ENCODE data around the gene ACBD6.
A peak's percentile ranks its signal among the peaks of the same experiment; 100 is the strongest.

ACBD6 gene

DNA sequence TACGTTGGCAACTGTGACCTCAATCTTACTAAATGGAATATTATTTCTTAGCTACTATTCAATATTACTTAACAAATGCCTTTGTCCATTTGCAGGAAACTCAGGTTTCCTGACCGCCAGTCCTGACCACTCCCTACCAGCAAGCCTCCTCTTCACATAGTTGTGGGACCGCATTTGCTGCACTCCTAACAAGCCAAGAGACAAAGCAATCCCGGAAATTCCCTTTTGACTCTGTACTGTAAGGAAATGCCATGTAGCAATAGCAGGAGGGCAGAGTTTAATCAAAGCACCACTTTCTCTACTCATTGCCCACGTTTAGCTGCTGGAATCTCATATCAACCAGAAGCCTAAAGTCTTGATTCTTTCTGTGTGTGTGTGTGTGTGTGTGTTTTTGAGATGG, 28.1 kb upstream of the ACBD6 start (continued):
- TF ChIP-seq ZNF510 (tag by site-specific recombination; IDR thresholded peaks at IDR 0.05; ENCODE audit: insufficient replicate concordance), result no peak
- TF ChIP-seq FEZF1 (tag by site-specific recombination; IDR thresholded peaks at IDR 0.05), result no peak
- no peak for TF ChIP-seq MZF1 (tag by site-specific recombination; IDR thresholded peaks at IDR 0.05; ENCODE audit: borderline replicate concordance)
- no peak for TF ChIP-seq BCL11B (tag by site-specific recombination; IDR thresholded peaks at IDR 0.05; ENCODE audit: low read depth)
- TF ChIP-seq MYNN (tag by site-specific recombination; IDR thresholded peaks at IDR 0.05; ENCODE audit: borderline replicate concordance), result no peak

DNA sequence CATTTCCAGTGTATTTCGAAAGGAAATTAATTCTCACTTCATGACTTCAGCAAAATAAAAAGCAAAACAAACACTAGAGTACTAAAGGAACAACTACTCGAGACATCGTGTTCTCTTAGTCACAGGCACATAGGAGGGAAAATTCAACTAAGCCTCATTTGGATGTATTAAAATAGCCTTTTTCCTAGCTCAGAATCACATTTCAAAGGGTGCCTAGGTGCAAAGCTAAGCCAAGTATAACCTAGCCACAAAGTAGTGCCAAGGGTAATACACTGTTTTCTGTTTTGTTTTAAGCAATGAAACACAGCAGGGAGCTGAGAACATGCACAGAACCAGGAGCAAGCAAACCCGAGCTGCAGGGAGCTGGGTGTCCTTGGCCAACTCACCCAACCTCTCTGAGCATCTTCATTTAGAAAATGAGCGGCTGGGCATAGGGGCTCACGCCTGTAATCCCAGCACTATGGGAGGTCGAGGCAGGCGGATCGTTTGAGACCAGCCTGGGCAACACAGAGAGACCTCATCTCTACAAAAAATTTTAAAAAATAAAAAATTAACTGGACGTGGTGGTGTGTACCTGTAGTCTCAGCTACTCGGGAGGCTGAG, 26.6 kb upstream of the ACBD6 start:
- CTCF ChIA-PET, result interaction anchor here (0.6 to 13.3 kb wide), 4 partner anchors 126 to 894 kb away, joined by 3 to 134 read pairs (median 4); no protein-coding TSS in a partner anchor
- TF ChIP-seq ZNF366 (tag by site-specific recombination; conservative IDR thresholded peaks at IDR 0.05) (no peak), ZNF600 (tag by site-specific recombination; IDR thresholded peaks at IDR 0.05) (no peak), ZFP69B (tag by site-specific recombination; IDR thresholded peaks at IDR 0.05) (no peak), MEIS1 (CRISPR knock-in tag; IDR thresholded peaks at IDR 0.05; ENCODE audit: borderline replicate concordance) (no peak)
- POLR2A ChIA-PET, result interaction anchor here (0.6 kb wide), 1 partner anchor 560 kb away, joined by 3 read pairs; no protein-coding TSS in a partner anchor

DNA sequence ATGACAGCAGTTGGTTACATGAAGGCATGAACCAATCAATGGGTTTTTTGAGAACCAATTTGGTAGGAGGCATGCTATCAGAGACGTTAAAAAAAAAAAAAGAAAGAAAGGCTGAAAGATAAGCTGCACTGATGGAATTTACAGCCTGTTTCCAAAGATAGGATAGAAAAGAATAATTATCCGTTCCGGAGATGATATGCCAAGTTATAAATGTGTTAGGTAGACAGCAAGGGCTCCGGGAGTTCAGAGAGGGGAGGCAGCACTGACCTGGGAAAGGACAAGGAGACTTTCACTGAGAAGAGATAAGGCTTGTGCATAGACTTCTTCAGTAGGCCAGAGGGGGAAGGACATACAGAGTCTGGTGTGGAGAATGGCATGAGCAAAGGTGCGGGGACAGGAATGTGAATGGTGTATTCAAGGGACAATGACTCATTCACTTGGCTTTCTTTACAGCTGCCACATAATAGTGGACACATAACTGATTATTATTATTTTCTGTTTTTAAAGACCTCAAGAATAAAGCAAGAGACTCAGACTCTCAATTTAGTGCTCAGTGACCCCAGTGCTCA, 24.8 kb upstream of the ACBD6 start:
- POLR2A ChIA-PET, result no interaction called here
- Histone ChIP-seq H3K27ac (ENCODE audit: extremely low read depth, low read depth, low read length) (no peak overlapping the region), H3K9me3 (ENCODE audit: control insufficient read depth, insufficient read depth, low read depth, low read length) (no peaks in the 10 kb centered on the region), H3K4me3 (ENCODE audit: low read depth, low read length) (no peak overlapping the region), H3K4me1 (ENCODE audit: control insufficient read depth, insufficient read depth, low read length) (no peaks in the 10 kb centered on the region), H3K36me3 (ENCODE audit: control insufficient read depth in 2 of 2, insufficient read depth in 1 of 2, low read length in 2 of 2) (no peaks in the 10 kb centered on the region)
- CTCF ChIA-PET, result interaction anchor here (0.5 to 13.3 kb wide), 7 partner anchors 12 to 746 kb away, joined by 3 to 134 read pairs (median 3); no protein-coding TSS in a partner anchor
- TF ChIP-seq, protein P1, sequence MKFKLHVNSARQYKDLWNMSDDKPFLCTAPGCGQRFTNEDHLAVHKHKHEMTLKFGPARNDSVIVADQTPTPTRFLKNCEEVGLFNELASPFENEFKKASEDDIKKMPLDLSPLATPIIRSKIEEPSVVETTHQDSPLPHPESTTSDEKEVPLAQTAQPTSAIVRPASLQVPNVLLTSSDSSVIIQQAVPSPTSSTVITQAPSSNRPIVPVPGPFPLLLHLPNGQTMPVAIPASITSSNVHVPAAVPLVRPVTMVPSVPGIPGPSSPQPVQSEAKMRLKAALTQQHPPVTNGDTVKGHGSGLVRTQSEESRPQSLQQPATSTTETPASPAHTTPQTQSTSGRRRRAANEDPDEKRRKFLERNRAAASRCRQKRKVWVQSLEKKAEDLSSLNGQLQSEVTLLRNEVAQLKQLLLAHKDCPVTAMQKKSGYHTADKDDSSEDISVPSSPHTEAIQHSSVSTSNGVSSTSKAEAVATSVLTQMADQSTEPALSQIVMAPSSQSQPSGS (tag by site-specific recombination; IDR thresholded peaks at IDR 0.05; ENCODE audit: low read depth), result no peak
- TF ChIP-seq PRDM1 (tag by site-specific recombination; IDR thresholded peaks at IDR 0.05) (0 out of 2 replicates have a peak, but pooled peaks have one; percentile 12), ZNF155 (tag by site-specific recombination; IDR thresholded peaks at IDR 0.05) (no peak), ZNF623 (tag by site-specific recombination; IDR thresholded peaks at IDR 0.05) (peak; percentile 40; the same call in 1 of the 2 replicates), ZBTB20 (tag by site-specific recombination; IDR thresholded peaks at IDR 0.05) (peak; percentile 60; the same call in 1 of the 2 replicates)
- TF ChIP-seq, protein P2, sequence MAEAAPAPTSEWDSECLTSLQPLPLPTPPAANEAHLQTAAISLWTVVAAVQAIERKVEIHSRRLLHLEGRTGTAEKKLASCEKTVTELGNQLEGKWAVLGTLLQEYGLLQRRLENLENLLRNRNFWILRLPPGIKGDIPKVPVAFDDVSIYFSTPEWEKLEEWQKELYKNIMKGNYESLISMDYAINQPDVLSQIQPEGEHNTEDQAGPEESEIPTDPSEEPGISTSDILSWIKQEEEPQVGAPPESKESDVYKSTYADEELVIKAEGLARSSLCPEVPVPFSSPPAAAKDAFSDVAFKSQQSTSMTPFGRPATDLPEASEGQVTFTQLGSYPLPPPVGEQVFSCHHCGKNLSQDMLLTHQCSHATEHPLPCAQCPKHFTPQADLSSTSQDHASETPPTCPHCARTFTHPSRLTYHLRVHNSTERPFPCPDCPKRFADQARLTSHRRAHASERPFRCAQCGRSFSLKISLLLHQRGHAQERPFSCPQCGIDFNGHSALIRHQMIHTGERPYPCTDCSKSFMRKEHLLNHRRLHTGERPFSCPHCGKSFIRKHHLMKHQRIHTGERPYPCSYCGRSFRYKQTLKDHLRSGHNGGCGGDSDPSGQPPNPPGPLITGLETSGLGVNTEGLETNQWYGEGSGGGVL (tag by site-specific recombination; IDR thresholded peaks at IDR 0.05), result no peak

More for the DNA sequence above, 26.6 kb upstream of the ACBD6 start:
- no peaks in the 10 kb centered on the region for H3K9me3 ChIP-seq (ENCODE audit: control insufficient read depth, insufficient read depth, low read depth, low read length)
- H3K36me3 ChIP-seq (ENCODE audit: control insufficient read depth in 2 of 2, insufficient read depth in 1 of 2, low read length in 2 of 2), result no peaks in the 10 kb centered on the region
- H3K27ac ChIP-seq (ENCODE audit: extremely low read depth, low read depth, low read length), result no peak overlapping the region
- H3K4me3 ChIP-seq (ENCODE audit: low read depth, low read length), result no peak overlapping the region
- no peaks in the 10 kb centered on the region for H3K4me1 ChIP-seq (ENCODE audit: control insufficient read depth, insufficient read depth, low read length)

DNA sequence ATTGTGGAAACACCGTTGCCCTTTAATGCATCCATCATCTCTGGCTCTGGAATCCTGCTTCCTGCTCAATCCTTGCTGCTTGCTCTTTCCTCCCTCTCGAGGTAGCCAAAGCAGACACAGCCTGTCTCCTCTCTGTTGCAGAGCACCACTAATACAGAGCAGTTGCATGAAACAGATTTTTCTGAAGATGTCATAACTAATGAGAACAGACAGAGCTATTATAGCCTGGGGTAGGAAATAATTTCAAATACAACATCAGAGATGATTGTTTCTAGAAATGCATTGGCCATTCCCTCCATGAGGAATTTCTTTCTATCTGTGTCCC, 23.3 kb upstream of the ACBD6 start:
- H3K36me3 ChIP-seq (ENCODE audit: control insufficient read depth in 2 of 2, insufficient read depth in 1 of 2, low read length in 2 of 2), result no peaks in the 10 kb centered on the region
- TF ChIP-seq, protein P3, sequence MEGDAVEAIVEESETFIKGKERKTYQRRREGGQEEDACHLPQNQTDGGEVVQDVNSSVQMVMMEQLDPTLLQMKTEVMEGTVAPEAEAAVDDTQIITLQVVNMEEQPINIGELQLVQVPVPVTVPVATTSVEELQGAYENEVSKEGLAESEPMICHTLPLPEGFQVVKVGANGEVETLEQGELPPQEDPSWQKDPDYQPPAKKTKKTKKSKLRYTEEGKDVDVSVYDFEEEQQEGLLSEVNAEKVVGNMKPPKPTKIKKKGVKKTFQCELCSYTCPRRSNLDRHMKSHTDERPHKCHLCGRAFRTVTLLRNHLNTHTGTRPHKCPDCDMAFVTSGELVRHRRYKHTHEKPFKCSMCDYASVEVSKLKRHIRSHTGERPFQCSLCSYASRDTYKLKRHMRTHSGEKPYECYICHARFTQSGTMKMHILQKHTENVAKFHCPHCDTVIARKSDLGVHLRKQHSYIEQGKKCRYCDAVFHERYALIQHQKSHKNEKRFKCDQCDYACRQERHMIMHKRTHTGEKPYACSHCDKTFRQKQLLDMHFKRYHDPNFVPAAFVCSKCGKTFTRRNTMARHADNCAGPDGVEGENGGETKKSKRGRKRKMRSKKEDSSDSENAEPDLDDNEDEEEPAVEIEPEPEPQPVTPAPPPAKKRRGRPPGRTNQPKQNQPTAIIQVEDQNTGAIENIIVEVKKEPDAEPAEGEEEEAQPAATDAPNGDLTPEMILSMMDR (tag by site-specific recombination; IDR thresholded peaks at IDR 0.05), result no peak
- TF ChIP-seq ZBTB17 (tag by site-specific recombination; IDR thresholded peaks at IDR 0.05) (peak; percentile 72), PRDM1 (tag by site-specific recombination; IDR thresholded peaks at IDR 0.05) (no peak)
- TF ChIP-seq, protein P4, sequence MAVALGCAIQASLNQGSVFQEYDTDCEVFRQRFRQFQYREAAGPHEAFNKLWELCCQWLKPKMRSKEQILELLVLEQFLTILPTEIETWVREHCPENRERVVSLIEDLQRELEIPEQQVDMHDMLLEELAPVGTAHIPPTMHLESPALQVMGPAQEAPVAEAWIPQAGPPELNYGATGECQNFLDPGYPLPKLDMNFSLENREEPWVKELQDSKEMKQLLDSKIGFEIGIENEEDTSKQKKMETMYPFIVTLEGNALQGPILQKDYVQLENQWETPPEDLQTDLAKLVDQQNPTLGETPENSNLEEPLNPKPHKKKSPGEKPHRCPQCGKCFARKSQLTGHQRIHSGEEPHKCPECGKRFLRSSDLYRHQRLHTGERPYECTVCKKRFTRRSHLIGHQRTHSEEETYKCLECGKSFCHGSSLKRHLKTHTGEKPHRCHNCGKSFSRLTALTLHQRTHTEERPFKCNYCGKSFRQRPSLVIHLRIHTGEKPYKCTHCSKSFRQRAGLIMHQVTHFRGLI (tag by site-specific recombination; IDR thresholded peaks at IDR 0.05), result no peak
- ChIA-PET POLR2A (no interaction called here), CTCF (interaction anchor here (0.6 kb wide), 1 partner anchor 33 kb away, joined by 3 read pairs; no protein-coding TSS in a partner anchor)
- no peaks in the 10 kb centered on the region for H3K4me1 ChIP-seq (ENCODE audit: control insufficient read depth, insufficient read depth, low read length)
- H3K9me3 ChIP-seq (ENCODE audit: control insufficient read depth, insufficient read depth, low read depth, low read length), result no peaks in the 10 kb centered on the region
- no peak overlapping the region for H3K4me3 ChIP-seq (ENCODE audit: low read depth, low read length)
- H3K27ac ChIP-seq (ENCODE audit: extremely low read depth, low read depth, low read length), result no peak overlapping the region

Measured in HEK293 (cell line).